NCI-H510A (cell line): Measurements from ENCODE around the gene RALGAPA1.
"Not testable (repeated sequence)": the region's sequence is repeated elsewhere in the genome, so short reads cannot be mapped to it uniquely, and the experiment has no call there.

ENCODE experiments used
- DNase-seq: peaks from one replicate; lab custom pipeline; 2025; lab: John Stamatoyannopoulos, UW

The RALGAPA1 gene

GRCh38 chr14:35626947-35627346 lies 182.1 kb downstream of the RALGAPA1 start:
- not testable (repeated sequence) for DNase-seq

- DNase-seq = not testable (repeated sequence)
Measured at GRCh38 chr14:35621996-35622395, 187.1 kb downstream of the RALGAPA1 start.

- DNase-seq = not testable (repeated sequence)
Measured at GRCh38 chr14:35619998-35620397, 189.1 kb downstream of the RALGAPA1 start.

- DNase-seq = not testable (repeated sequence)
Measured at GRCh38 chr14:35619461-35619860, 189.6 kb downstream of the RALGAPA1 start.

- no peak for DNase-seq
Measured at GRCh38 chr14:35617500-35617899, 191.6 kb downstream of the RALGAPA1 start.

- DNase-seq = no peak
Measured at GRCh38 chr14:35607380-35607779, 201.7 kb downstream of the RALGAPA1 start.

- DNase-seq = no peak
Measured at GRCh38 chr14:35600253-35600652, 208.8 kb downstream of the RALGAPA1 start.

- DNase-seq = no peak
Measured at GRCh38 chr14:35594616-35595015, 214.5 kb downstream of the RALGAPA1 start.

GRCh38 chr14:35587373-35587772 lies 221.7 kb downstream of the RALGAPA1 start:
- DNase-seq = not testable (repeated sequence)

- DNase-seq = no peak
Measured at GRCh38 chr14:35578639-35579038, 230.5 kb downstream of the RALGAPA1 start.

- DNase-seq = no peak
Measured at GRCh38 chr14:35578135-35578534, 231.0 kb downstream of the RALGAPA1 start.

- no peak for DNase-seq
Measured at GRCh38 chr14:35576856-35577255, 232.2 kb downstream of the RALGAPA1 start.

GRCh38 chr14:35576260-35576659 lies 232.8 kb downstream of the RALGAPA1 start:
- no peak for DNase-seq

- no peak for DNase-seq
Measured at GRCh38 chr14:35573911-35574310, 235.2 kb downstream of the RALGAPA1 start.

- DNase-seq = no peak
Measured at GRCh38 chr14:35571598-35571997, 237.5 kb downstream of the RALGAPA1 start.

GRCh38 chr14:35565871-35566464 lies 243.1 kb downstream of the RALGAPA1 start:
- no peak for DNase-seq

- DNase-seq = no peak
Measured at GRCh38 chr14:35558680-35559079, 250.4 kb downstream of the RALGAPA1 start.

GRCh38 chr14:35557221-35557747 lies 251.8 kb downstream of the RALGAPA1 start:
- no peak for DNase-seq

- no peak for DNase-seq
Measured at GRCh38 chr14:35556548-35556947, 252.5 kb downstream of the RALGAPA1 start.

GRCh38 chr14:35553808-35554207 lies 255.3 kb downstream of the RALGAPA1 start:
- DNase-seq = no peak

GRCh38 chr14:35551081-35551480 lies 258.0 kb downstream of the RALGAPA1 start:
- no peak for DNase-seq

- DNase-seq = no peak
Measured at GRCh38 chr14:35549551-35549950, 259.5 kb downstream of the RALGAPA1 start.

- DNase-seq = no peak
Measured at GRCh38 chr14:35543006-35543405, 266.1 kb downstream of the RALGAPA1 start.

GRCh38 chr14:35539969-35540368 lies 269.1 kb downstream of the RALGAPA1 start:
- no peak for DNase-seq
